Bronchial epithelial cell (primary cell): Measurements from ENCODE around the gene ABHD6. TPM values are rescaled to one million over a fixed set of nuclear protein-coding genes. Genes with fewer than 3 reads are reported as not detected.

Source experiments
- DNase-seq: peaks from one replicate; pipeline ENCODE4 v3.0.0-alpha.2; 2010; ENCODE audit warnings: low read depth
- FAIRE-seq: peaks from 2 replicates; lab custom pipeline; 2011; peaks lifted over from hg19 to GRCh38; lab: Jason Lieb, UNC
- H3K27me3 ChIP-seq: 2 replicates; pipeline ENCODE4 v1.5.1; 2011; ENCODE audit warnings: low read length; ENCODE audit not compliant: control insufficient read depth, insufficient read depth
- H3K36me3 ChIP-seq: 2 replicates; pipeline ENCODE4 v1.5.1; 2011; ENCODE audit warnings: low read length; ENCODE audit not compliant: control insufficient read depth, insufficient read depth
- H3K4me3 ChIP-seq: 2 replicates; pipeline ENCODE4 v1.5.1; 2011; ENCODE audit warnings: mild to moderate bottlenecking, low read depth, low read length, control low read depth
- total RNA-seq: library from RNA; depleted of rRNA; stranded (reverse); fragments of >200 nt; gene quantifications from 2 replicates; pipeline ENCODE4 v1.2.1, GENCODE V29; 2014
- TF ChIP-seq, protein P1 (sequence below): IDR thresholded peaks from 2 replicates; pipeline ENCODE4 v1.5.1; 2011; ENCODE audit warnings: mild to moderate bottlenecking, moderate library complexity, low read length, control low read depth, inconsistent platforms; ENCODE audit not compliant: insufficient read depth, severe bottlenecking

The ABHD6 gene
- total RNA-seq, 1 donor from 2014 or later = 7.1 TPM

DNA sequence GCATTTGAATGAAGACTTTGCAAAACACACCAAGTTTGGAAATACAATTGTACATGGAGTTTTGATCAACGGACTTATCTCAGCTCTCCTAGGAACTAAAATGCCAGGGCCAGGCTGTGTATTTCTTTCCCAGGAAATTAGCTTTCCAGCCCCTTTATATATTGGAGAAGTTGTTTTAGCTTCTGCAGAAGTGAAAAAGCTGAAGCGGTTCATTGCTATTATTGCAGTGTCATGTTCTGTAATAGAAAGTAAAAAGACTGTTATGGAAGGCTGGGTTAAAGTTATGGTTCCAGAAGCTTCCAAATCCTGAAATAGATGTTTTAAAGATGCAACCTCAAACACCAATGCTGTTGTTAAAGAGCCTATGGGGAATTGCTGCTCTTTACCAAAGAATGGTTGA is 80.2 kb downstream of the ABHD6 start:
- Histone ChIP-seq H3K27me3 (no peaks in the 10 kb centered on the region), H3K4me3 (no peak overlapping the region), H3K36me3 (peaks cover 13% of the 10 kb centered on the region)
- DNase-seq = no peak
- TF ChIP-seq, protein P1, sequence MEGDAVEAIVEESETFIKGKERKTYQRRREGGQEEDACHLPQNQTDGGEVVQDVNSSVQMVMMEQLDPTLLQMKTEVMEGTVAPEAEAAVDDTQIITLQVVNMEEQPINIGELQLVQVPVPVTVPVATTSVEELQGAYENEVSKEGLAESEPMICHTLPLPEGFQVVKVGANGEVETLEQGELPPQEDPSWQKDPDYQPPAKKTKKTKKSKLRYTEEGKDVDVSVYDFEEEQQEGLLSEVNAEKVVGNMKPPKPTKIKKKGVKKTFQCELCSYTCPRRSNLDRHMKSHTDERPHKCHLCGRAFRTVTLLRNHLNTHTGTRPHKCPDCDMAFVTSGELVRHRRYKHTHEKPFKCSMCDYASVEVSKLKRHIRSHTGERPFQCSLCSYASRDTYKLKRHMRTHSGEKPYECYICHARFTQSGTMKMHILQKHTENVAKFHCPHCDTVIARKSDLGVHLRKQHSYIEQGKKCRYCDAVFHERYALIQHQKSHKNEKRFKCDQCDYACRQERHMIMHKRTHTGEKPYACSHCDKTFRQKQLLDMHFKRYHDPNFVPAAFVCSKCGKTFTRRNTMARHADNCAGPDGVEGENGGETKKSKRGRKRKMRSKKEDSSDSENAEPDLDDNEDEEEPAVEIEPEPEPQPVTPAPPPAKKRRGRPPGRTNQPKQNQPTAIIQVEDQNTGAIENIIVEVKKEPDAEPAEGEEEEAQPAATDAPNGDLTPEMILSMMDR = no peak
- FAIRE-seq = no peak

DNA sequence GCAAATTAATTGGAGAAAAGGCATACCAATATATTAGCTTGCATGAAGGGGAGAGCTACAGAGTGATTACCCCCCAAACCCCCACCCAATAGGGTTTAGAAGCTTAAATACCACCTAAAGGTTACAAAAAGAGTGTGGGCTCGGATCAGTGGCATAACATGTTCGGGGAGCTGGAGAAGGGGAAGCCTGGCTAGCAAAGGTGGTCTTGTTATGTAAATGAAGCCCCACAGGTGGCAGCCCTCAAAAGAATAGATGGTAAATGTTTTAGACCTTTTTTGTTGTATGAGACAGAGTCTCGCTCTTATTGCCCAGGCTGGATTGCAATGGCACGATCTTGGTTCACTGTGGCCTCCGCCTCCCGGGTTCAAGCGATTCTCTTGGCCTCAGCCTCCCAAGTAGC is 84.2 kb downstream of the ABHD6 start:
- H3K27me3 ChIP-seq = no peaks in the 10 kb centered on the region
- FAIRE-seq = no peak
- DNase-seq = no peak
- TF ChIP-seq, protein P1 = no peak
- no peak overlapping the region for H3K4me3 ChIP-seq
- H3K36me3 ChIP-seq = peaks cover 4% of the 10 kb centered on the region

DNA sequence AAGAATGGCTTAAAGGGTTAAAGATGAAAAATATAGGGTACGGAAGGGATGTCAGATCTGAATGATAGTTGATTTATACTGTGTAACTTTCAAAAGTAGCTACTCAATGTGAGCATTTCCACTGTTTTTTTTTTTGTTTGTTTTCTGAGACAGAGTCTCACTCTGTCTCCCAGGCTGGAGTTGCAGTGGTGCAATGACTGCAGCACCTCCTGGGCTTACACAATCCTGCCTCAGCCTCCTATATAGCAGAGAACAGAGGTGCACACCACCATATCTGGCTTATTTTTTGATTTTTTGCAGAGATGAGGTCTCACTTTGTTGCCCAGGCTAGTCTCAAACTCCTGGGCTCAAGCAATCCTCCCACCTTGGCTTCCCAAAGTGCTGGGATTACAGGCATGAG is 85.2 kb downstream of the ABHD6 start:
- Histone ChIP-seq H3K36me3 (peaks cover 4% of the 10 kb centered on the region), H3K4me3 (no peak overlapping the region), H3K27me3 (no peaks in the 10 kb centered on the region)
- FAIRE-seq = no peak
- TF ChIP-seq, protein P1 = no peak
- DNase-seq = no peak

DNA sequence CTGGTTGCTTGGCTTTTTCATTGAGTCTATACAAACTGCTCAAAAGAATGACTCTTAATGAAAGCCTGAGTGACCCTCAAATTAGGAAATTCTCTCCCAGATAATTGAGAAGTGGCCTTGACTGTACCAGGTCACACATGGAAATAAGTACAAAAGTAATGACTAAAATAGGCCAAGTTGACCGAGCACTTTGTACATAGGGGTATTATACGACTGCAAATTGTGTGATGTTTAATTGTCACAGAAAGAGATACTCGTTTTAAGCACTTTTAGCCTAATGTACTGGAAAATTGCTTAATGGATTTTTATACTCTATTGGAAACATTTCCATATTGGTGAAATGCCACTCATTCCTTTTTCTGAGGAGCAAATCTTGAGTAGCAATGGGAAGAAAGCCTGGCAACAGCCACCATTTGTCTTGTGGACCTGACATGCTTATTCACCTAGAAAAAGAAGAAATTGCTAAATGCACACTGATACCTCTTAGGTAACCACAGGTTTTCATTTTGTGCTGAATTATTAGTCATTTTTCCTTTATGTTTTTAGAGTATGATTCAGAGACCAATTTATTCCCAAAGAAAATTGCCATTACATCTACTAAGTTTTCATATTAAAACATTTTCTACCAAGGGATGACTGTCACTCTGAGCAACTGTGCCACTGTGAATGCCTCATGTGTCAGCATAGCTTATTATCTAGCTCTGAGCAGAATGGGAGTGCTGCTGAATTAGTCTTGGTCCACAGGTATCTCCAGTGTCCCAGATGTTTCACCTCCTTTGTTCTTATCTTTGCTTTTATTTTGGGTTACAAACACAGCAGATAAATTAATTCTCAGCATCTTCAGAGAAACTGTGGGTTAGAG is 86.2 kb downstream of the ABHD6 start:
- DNase-seq = peak; percentile 38
- no peak for FAIRE-seq
- TF ChIP-seq, protein P1 = no peak

DNA sequence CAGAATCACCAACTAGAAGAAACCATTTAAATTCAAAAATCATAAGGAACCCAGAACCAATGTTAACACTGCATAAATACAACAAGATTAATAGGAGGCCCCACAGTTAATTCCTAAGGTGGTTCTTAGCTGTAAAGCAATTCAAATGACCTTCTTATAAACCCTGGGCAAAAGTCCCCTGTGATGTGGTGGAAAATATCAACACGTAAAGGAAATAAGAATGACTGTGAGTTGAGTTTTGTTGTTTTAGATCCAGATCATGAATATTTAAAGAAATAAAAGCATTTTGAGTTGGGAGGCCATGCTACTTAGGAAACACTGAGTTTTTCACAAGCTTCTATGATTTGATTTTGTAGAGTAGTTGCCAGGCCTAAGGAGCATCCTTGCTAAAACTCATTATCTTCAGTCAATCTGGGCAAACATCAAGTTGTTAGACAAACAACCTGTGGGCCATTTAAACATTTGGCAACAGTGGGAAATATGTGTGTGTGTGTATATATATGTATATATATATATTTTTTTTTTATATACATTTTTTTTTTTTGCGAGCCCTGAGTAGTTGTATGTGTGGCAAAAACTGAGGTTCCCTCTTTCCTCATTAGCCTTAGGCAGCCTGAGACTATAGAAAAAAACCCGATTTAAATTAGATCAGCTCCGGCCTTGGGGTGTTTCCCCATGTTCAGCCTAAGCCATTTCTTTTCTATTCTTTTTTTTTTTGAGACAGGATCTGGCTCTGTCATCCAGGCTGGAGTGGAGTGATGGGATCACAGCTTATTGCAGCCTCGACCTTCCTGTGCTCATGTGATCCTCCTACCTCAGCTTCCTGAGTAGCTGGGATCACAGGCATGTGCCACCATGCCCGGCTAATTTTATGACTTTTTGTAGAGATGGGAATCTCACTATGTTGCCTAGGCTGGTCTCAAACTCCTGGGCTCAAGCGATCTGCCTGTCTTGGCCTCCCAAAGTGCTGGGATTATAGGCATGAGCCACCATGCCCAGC is 87.1 kb downstream of the ABHD6 start:
- TF ChIP-seq, protein P1 = no peak
- Histone ChIP-seq H3K27me3 (no peaks in the 10 kb centered on the region), H3K4me3 (no peak overlapping the region), H3K36me3 (no peaks in the 10 kb centered on the region)
- FAIRE-seq = no peak
- no peak for DNase-seq

More for the DNA sequence above, 86.2 kb downstream of the ABHD6 start:
- Histone ChIP-seq H3K4me3 (no peak overlapping the region), H3K36me3 (peaks cover 2% of the 10 kb centered on the region), H3K27me3 (no peaks in the 10 kb centered on the region)
